ENCODE results near the gene VPS51.

Gene VPS51

GRCh38 chr11:65150509-65151299, 54.7 kb downstream of the VPS51 start:
- H3K27me3 ChIP-seq (ENCODE audit: insufficient read depth, low read length) = 0 out of 2 replicates have a peak, but pooled peaks cover 3% of the 10 kb centered on the region
- H3K4me1 ChIP-seq (ENCODE audit: insufficient read depth, low read length) = no peaks in the 10 kb centered on the region
- H3K27ac ChIP-seq (ENCODE audit: low read length) = no peak overlapping the region
- H3K4me3 ChIP-seq (ENCODE audit: low read length) = no peak overlapping the region
- H3K9me3 ChIP-seq (ENCODE audit: insufficient read depth, low read depth, low read length) = no peaks in the 10 kb centered on the region
- no peak overlapping the region for H3K9ac ChIP-seq (ENCODE audit: low read depth, low read length)
- no peaks in the 10 kb centered on the region for H3K36me3 ChIP-seq (ENCODE audit: insufficient read depth, low read depth, low read length)

DNA sequence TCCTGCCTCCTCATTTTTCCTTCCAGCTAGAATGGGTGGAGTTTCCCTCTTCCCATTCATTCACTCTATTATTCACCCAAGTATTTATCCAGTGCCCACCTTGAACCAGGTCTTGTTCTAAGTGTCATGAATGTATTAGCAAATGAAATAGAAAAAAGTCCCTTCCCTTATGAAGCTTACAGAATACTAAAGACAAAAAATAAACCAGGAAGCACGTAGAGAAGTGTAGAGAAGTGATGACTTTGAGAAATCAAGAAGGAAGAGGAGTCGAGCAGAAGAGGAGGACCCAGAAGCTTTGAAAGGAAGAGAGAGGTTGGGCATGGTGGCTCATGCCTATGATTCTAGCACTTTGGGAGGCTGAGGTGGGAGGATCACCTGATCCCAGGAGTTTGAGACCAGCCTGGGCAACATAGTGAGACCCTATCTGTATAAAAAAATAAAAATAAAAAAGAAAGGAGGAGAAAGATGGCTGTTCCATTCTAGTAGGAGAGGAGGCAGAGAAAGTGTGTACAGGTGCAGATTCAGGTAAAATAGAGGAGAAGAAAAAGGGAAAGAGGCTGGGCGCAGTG, 55.4 kb downstream of the VPS51 start:
- H3K9me3 ChIP-seq (ENCODE audit: insufficient read depth, low read depth, low read length) = no peaks in the 10 kb centered on the region
- H3K27ac ChIP-seq (ENCODE audit: low read length) = no peak overlapping the region
- H3K9ac ChIP-seq (ENCODE audit: low read depth, low read length) = no peak overlapping the region
- no peaks in the 10 kb centered on the region for H3K36me3 ChIP-seq (ENCODE audit: insufficient read depth, low read depth, low read length)
- 0 out of 2 replicates have a peak, but pooled peaks cover 3% of the 10 kb centered on the region for H3K27me3 ChIP-seq (ENCODE audit: insufficient read depth, low read length)
- no peaks in the 10 kb centered on the region for H3K4me1 ChIP-seq (ENCODE audit: insufficient read depth, low read length)
- no peak overlapping the region for H3K4me3 ChIP-seq (ENCODE audit: low read length)

- Histone ChIP-seq H3K9ac (ENCODE audit: low read depth, low read length) (no peak overlapping the region), H3K4me3 (ENCODE audit: low read length) (no peak overlapping the region), H3K4me1 (ENCODE audit: insufficient read depth, low read length) (no peaks in the 10 kb centered on the region), H3K9me3 (ENCODE audit: insufficient read depth, low read depth, low read length) (no peaks in the 10 kb centered on the region), H3K36me3 (ENCODE audit: insufficient read depth, low read depth, low read length) (no peaks in the 10 kb centered on the region), H3K27ac (ENCODE audit: low read length) (no peak overlapping the region), H3K27me3 (ENCODE audit: insufficient read depth, low read length) (0 out of 2 replicates have a peak, but pooled peaks cover 3% of the 10 kb centered on the region)
Observed at GRCh38 chr11:65152122-65152521, 56.1 kb downstream of the VPS51 start.

- Histone ChIP-seq H3K9ac (ENCODE audit: low read depth, low read length) (no peak overlapping the region), H3K9me3 (ENCODE audit: insufficient read depth, low read depth, low read length) (no peaks in the 10 kb centered on the region), H3K4me1 (ENCODE audit: insufficient read depth, low read length) (no peaks in the 10 kb centered on the region), H3K27ac (ENCODE audit: low read length) (no peak overlapping the region), H3K27me3 (ENCODE audit: insufficient read depth, low read length) (0 out of 2 replicates have a peak, but pooled peaks cover 3% of the 10 kb centered on the region), H3K36me3 (ENCODE audit: insufficient read depth, low read depth, low read length) (no peaks in the 10 kb centered on the region), H3K4me3 (ENCODE audit: low read length) (no peak overlapping the region)
Observed at GRCh38 chr11:65156256-65156655, 60.2 kb downstream of the VPS51 start.

DNA sequence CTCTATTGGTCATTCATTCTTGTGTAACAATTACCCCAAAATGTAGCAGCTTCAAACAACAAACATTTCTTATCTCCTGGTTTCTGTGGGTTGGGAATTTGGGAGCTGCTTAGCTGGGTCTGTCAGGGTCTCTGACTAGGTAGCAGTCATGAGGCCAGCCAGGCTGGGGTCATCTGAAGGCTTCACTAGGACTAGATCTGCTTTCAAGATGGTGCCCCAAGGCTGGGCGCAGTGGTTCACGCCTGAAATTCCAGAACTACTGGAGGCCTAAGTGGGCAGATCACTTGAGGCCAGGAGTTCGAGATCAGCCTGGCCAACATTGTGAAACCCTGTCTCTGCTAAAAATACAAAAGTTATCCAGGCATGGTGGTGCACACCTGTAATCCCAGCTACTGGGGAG, 60.9 kb downstream of the VPS51 start:
- Histone ChIP-seq H3K27me3 (ENCODE audit: insufficient read depth, low read length) (0 out of 2 replicates have a peak, but pooled peaks cover 3% of the 10 kb centered on the region), H3K9ac (ENCODE audit: low read depth, low read length) (no peak overlapping the region), H3K4me3 (ENCODE audit: low read length) (no peak overlapping the region), H3K27ac (ENCODE audit: low read length) (no peak overlapping the region), H3K36me3 (ENCODE audit: insufficient read depth, low read depth, low read length) (no peaks in the 10 kb centered on the region), H3K9me3 (ENCODE audit: insufficient read depth, low read depth, low read length) (no peaks in the 10 kb centered on the region), H3K4me1 (ENCODE audit: insufficient read depth, low read length) (no peaks in the 10 kb centered on the region)

DNA sequence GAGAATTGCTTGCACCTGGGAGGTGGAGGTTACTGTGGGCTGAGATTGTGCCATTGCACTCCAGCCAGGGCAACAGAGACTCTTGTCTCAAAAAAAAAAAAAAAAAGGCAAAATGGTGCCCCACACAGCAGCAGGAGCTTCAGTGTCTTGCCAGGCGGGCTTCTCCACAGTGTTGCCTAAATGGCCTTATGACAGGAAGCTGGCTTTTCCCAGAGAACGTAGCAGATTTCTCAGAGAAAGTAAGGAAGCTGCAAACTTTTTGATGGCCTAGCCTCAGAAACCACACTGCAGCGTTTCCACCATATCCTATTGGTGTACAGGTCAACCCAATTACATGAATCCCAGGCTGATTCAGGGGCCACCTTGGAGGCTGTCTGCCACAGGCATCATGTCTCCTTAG, 61.3 kb downstream of the VPS51 start:
- H3K4me1 ChIP-seq (ENCODE audit: insufficient read depth, low read length) = no peaks in the 10 kb centered on the region

DNA sequence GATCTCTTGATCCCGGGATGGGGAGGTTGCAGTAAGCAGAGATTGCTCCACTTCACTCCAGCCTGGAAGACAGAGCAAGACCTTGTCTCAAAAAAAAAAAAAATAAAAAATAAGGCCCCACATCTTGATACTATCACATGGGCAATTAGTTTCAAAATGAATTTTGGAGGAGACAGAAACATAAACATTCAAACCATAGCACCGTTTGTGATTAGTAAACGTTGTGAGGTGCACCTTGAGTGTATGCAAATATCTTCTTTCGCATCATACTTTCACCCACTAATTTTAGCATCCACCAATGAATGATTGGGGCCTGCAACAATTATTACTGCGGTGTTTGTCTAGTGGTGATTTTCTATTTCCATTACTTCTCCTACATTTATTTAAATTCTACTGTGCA, 63.0 kb downstream of the VPS51 start:
- H3K4me1 ChIP-seq (ENCODE audit: insufficient read depth, low read length) = no peaks in the 10 kb centered on the region
- H3K9ac ChIP-seq (ENCODE audit: low read depth, low read length) = no peak overlapping the region
- no peak overlapping the region for H3K27ac ChIP-seq (ENCODE audit: low read length)
- H3K4me3 ChIP-seq (ENCODE audit: low read length) = no peak overlapping the region
- H3K36me3 ChIP-seq (ENCODE audit: insufficient read depth, low read depth, low read length) = no peaks in the 10 kb centered on the region
- no peaks in the 10 kb centered on the region for H3K27me3 ChIP-seq (ENCODE audit: insufficient read depth, low read length)
- H3K9me3 ChIP-seq (ENCODE audit: insufficient read depth, low read depth, low read length) = no peaks in the 10 kb centered on the region

More for the DNA sequence above, 61.3 kb downstream of the VPS51 start:
- 0 out of 2 replicates have a peak, but pooled peaks cover 3% of the 10 kb centered on the region for H3K27me3 ChIP-seq (ENCODE audit: insufficient read depth, low read length)
- no peak overlapping the region for H3K27ac ChIP-seq (ENCODE audit: low read length)
- no peaks in the 10 kb centered on the region for H3K36me3 ChIP-seq (ENCODE audit: insufficient read depth, low read depth, low read length)
- no peak overlapping the region for H3K4me3 ChIP-seq (ENCODE audit: low read length)
- H3K9me3 ChIP-seq (ENCODE audit: insufficient read depth, low read depth, low read length) = no peaks in the 10 kb centered on the region
- H3K9ac ChIP-seq (ENCODE audit: low read depth, low read length) = no peak overlapping the region

- no peak overlapping the region for H3K4me3 ChIP-seq (ENCODE audit: low read length)
- no peaks in the 10 kb centered on the region for H3K4me1 ChIP-seq (ENCODE audit: insufficient read depth, low read length)
- H3K27ac ChIP-seq (ENCODE audit: low read length) = no peak overlapping the region
- H3K36me3 ChIP-seq (ENCODE audit: insufficient read depth, low read depth, low read length) = no peaks in the 10 kb centered on the region
- no peak overlapping the region for H3K9ac ChIP-seq (ENCODE audit: low read depth, low read length)
- no peaks in the 10 kb centered on the region for H3K9me3 ChIP-seq (ENCODE audit: insufficient read depth, low read depth, low read length)
- no peaks in the 10 kb centered on the region for H3K27me3 ChIP-seq (ENCODE audit: insufficient read depth, low read length)
Observed at GRCh38 chr11:65160643-65161042, 64.6 kb downstream of the VPS51 start.

Data from iPS-20b (cell line).